ENCODE data around the gene HORMAD2. TPM values are rescaled to one million over a fixed set of nuclear protein-coding genes. Genes with fewer than 3 reads are reported as not detected.

Gene HORMAD2
- polyA plus RNA-seq, 2 of the 4 experiments (the other 2 are of a cell fraction), result not detected

- TF ChIP-seq HOXA7 (CRISPR knock-in tag; IDR thresholded peaks at IDR 0.05), result no peak
- TF ChIP-seq ZSCAN20 (CRISPR knock-in tag; IDR thresholded peaks at IDR 0.05), result no peak
- no peak for TF ChIP-seq HOXB5 (CRISPR knock-in tag; IDR thresholded peaks at IDR 0.05)
- no peak for TF ChIP-seq POLR2A (IDR thresholded peaks at IDR 0.05; ENCODE audit: low read length)
These were observed 48.4 kb upstream of the HORMAD2 start (continued) for GRCh38 chr22:30031764-30032455.

- Histone ChIP-seq H3K27ac (no peak overlapping the region), H3K4me3 (no peak overlapping the region), H3K9me3 (no peaks in the 10 kb centered on the region), H3K4me2 (no peak overlapping the region), H3K4me1 (peaks cover under 1% of the 10 kb centered on the region; the same call in 1 of the 3 replicates)
- no peak for ATAC-seq
- 90% methylated on average over 4 of the region's 4 CpGs for WGBS (ENCODE audit: missing lambda C conversion rate)
- no peak for FAIRE-seq
- POLR2A ChIA-PET, result no interaction called here
- CTCF ChIA-PET, result no interaction called here
- no peak for TF ChIP-seq MAFK (IDR thresholded peaks at IDR 0.05; ENCODE audit: partially characterized antibody)
- no peak for TF ChIP-seq POLR2A (IDR thresholded peaks at IDR 0.05; ENCODE audit: low read length)
- no peak for TF ChIP-seq HOXB13 (CRISPR knock-in tag; IDR thresholded peaks at IDR 0.05; ENCODE audit: low read depth)
- TF ChIP-seq TP53 (CRISPR knock-in tag; IDR thresholded peaks at IDR 0.05), result no peak
- no peak for TF ChIP-seq RCOR1 (IDR thresholded peaks at IDR 0.05; ENCODE audit: low read depth, low read length)
- no peak for TF ChIP-seq HEYL (CRISPR knock-in tag; IDR thresholded peaks at IDR 0.05)
- no peak for DNase-seq (ENCODE audit: low read depth in 1 of 2, low spot score in 1 of 2)
These were observed 47.1 kb upstream of the HORMAD2 start for GRCh38 chr22:30033137-30033536.

GRCh38 chr22:30033901-30034300, 46.4 kb upstream of the HORMAD2 start:
- Histone ChIP-seq H3K9me3 (no peaks in the 10 kb centered on the region), H3K4me3 (no peak overlapping the region), H3K4me1 (peaks cover 7% of the 10 kb centered on the region; the same call in 2 of the 3 replicates), H3K4me2 (no peak overlapping the region), H3K27ac (no peak overlapping the region)
- ATAC-seq, result no peak
- WGBS (ENCODE audit: missing lambda C conversion rate), result 53% methylated on average over 3 of the region's 5 CpGs
- FAIRE-seq, result no peak
- ChIA-PET POLR2A (no interaction called here), CTCF (interaction anchor here (0.6 to 1.4 kb wide), 2 partner anchors 28 to 29 kb away, joined by 3 read pairs; no protein-coding TSS in a partner anchor)
- DNase-seq (ENCODE audit: low read depth in 1 of 2, low spot score in 1 of 2), result no peak
- TF ChIP-seq ESRRA (IDR thresholded peaks at IDR 0.05; ENCODE audit: borderline replicate concordance, low read length), result no peak
- TF ChIP-seq CHD4 (IDR thresholded peaks at IDR 0.05; ENCODE audit: borderline replicate concordance), result no peak
- no peak for TF ChIP-seq ZC3H11A (IDR thresholded peaks at IDR 0.05)
- no peak for TF ChIP-seq FOSL2 (IDR thresholded peaks at IDR 0.05)
- no peak for TF ChIP-seq FOSL2 (CRISPR knock-in tag; IDR thresholded peaks at IDR 0.05)
- TF ChIP-seq NR3C1 (IDR thresholded peaks at IDR 0.05), result no peak
- TF ChIP-seq RARB (CRISPR knock-in tag; IDR thresholded peaks at IDR 0.05), result no peak
- no peak for TF ChIP-seq CEBPB (IDR thresholded peaks at IDR 0.05)
- TF ChIP-seq PBX3 (IDR thresholded peaks at IDR 0.05), result no peak
- TF ChIP-seq EP300 (IDR thresholded peaks at IDR 0.05), result no peak
- no peak for TF ChIP-seq JUN (IDR thresholded peaks at IDR 0.05)
- TF ChIP-seq HOXB13 (CRISPR knock-in tag; IDR thresholded peaks at IDR 0.05; ENCODE audit: low read depth), result no peak
- TF ChIP-seq KDM1A (IDR thresholded peaks at IDR 0.05; ENCODE audit: low read depth), result no peak
- no peak for TF ChIP-seq ZSCAN20 (CRISPR knock-in tag; IDR thresholded peaks at IDR 0.05)
- no peak for TF ChIP-seq FOXS1 (CRISPR knock-in tag; IDR thresholded peaks at IDR 0.05)
- TF ChIP-seq REST (IDR thresholded peaks at IDR 0.05), result no peak
- no peak for TF ChIP-seq RAD21 (conservative IDR thresholded peaks at IDR 0.05 in 1 of 2, IDR thresholded peaks at IDR 0.05 in 1 of 2)
- TF ChIP-seq CBX2 (IDR thresholded peaks at IDR 0.05; ENCODE audit: borderline replicate concordance, low read depth), result no peak
- no peak for TF ChIP-seq MAFK (IDR thresholded peaks at IDR 0.05; ENCODE audit: partially characterized antibody)
- no peak for TF ChIP-seq ATOH8 (CRISPR knock-in tag; IDR thresholded peaks at IDR 0.05; ENCODE audit: low read depth)

Data from A549 (cell line).